Thyroid gland (tissue), 4 donors: ENCODE measurements around the gene CDC25C.
A peak's percentile ranks its signal among the peaks of the same experiment; 100 is the strongest.

ENCODE experiments used
- CTCF ChIP-seq, 6 experiments: fragments of 200-600 bp in 3 of 6; fragments of 450-650 bp in 3 of 6; sonication (generic) in 3 of 6; IDR thresholded peaks; one replicate each; pipeline ENCODE4 v1.5.1; 2016 to 2019; ENCODE audit warnings: antibody characterized with exemption in 6 of 6, mild to moderate bottlenecking in 2 of 6, inconsistent platforms in 1 of 6, moderate library complexity in 1 of 6
- POLR2A ChIP-seq, 2 donors: fragments of 450-650 bp; IDR thresholded peaks; one replicate each; pipeline ENCODE4 v1.6.1; 2017; ENCODE audit warnings: antibody characterized with exemption in 2 of 2, mild to moderate bottlenecking in 2 of 2, moderate library complexity in 1 of 2

GRCh38 chr5:138352071-138352721 is 20.6 kb upstream of the CDC25C start, which contains the start of gene KDM3B:
- TF ChIP-seq POLR2A (IDR thresholded peaks at IDR 0.05): no peak
- TF ChIP-seq CTCF (IDR thresholded peaks at IDR 0.05): peak; percentile 95 to 100 (median 98)
